HG02852 (cell line): ENCODE data around the gene PANX2.

Experiments used
- ATAC-seq: cut with Tn5 transposase; IDR thresholded peaks from one replicate; pipeline ENCODE4 v1.9.1; 2021; ENCODE audit warnings: mild to moderate bottlenecking, moderate library complexity; ENCODE audit not compliant: unreplicated experiment

PANX2 gene

GRCh38 chr22:50209893-50210292 lies 39.4 kb downstream of the PANX2 start:
- no peak for ATAC-seq

GRCh38 chr22:50210378-50211139 lies 40.0 kb downstream of the PANX2 start:
- ATAC-seq = no peak

GRCh38 chr22:50211147-50211546 lies 40.6 kb downstream of the PANX2 start:
- no peak for ATAC-seq

GRCh38 chr22:50213263-50213662 lies 42.7 kb downstream of the PANX2 start:
- no peak for ATAC-seq

- no peak for ATAC-seq
These were observed 44.9 kb downstream of the PANX2 start for GRCh38 chr22:50215297-50216054.

- no peak for ATAC-seq
These were observed 45.6 kb downstream of the PANX2 start for GRCh38 chr22:50216055-50216683.

GRCh38 chr22:50216684-50217520 lies 46.4 kb downstream of the PANX2 start:
- no peak for ATAC-seq

- ATAC-seq = no peak
These were observed 47.1 kb downstream of the PANX2 start for GRCh38 chr22:50217543-50218152.

- no peak for ATAC-seq
These were observed 47.8 kb downstream of the PANX2 start for GRCh38 chr22:50218153-50218995.

- no peak for ATAC-seq
These were observed 48.6 kb downstream of the PANX2 start for GRCh38 chr22:50218996-50219727.

GRCh38 chr22:50219800-50220602 lies 49.5 kb downstream of the PANX2 start:
- no peak for ATAC-seq

GRCh38 chr22:50220603-50221409 lies 50.3 kb downstream of the PANX2 start:
- ATAC-seq = no peak

GRCh38 chr22:50221410-50222300 lies 51.1 kb downstream of the PANX2 start:
- no peak for ATAC-seq

- ATAC-seq = no peak
These were observed 52.0 kb downstream of the PANX2 start for GRCh38 chr22:50222508-50222907.

GRCh38 chr22:50224071-50224470 lies 53.5 kb downstream of the PANX2 start:
- ATAC-seq = no peak
